Measurements from ENCODE around the gene TRIM46.

- TF ChIP-seq EP300 (IDR thresholded peaks at IDR 0.05; ENCODE audit: borderline replicate concordance) (no peak), FOXM1 (IDR thresholded peaks at IDR 0.05; ENCODE audit: borderline replicate concordance, low read depth) (no peak), NFIC (IDR thresholded peaks at IDR 0.05) (no peak)
Measured at GRCh38 chr1:155209312-155209721, 35.7 kb downstream of the TRIM46 start.

All from Ishikawa (cell line).